ENCODE measurements around the gene ZBTB12. TPM values are rescaled to one million over a fixed set of nuclear protein-coding genes. Genes with fewer than 3 reads are reported as not detected.
A peak's percentile ranks its signal among the peaks of the same experiment; 100 is the strongest.

ZBTB12 gene
- total and polyA plus RNA-seq, 2 of the 13 experiments (the other 11 are each of a cell fraction or from before 2014, with no cell fraction given): 4.8 to 6.0 TPM

DNA sequence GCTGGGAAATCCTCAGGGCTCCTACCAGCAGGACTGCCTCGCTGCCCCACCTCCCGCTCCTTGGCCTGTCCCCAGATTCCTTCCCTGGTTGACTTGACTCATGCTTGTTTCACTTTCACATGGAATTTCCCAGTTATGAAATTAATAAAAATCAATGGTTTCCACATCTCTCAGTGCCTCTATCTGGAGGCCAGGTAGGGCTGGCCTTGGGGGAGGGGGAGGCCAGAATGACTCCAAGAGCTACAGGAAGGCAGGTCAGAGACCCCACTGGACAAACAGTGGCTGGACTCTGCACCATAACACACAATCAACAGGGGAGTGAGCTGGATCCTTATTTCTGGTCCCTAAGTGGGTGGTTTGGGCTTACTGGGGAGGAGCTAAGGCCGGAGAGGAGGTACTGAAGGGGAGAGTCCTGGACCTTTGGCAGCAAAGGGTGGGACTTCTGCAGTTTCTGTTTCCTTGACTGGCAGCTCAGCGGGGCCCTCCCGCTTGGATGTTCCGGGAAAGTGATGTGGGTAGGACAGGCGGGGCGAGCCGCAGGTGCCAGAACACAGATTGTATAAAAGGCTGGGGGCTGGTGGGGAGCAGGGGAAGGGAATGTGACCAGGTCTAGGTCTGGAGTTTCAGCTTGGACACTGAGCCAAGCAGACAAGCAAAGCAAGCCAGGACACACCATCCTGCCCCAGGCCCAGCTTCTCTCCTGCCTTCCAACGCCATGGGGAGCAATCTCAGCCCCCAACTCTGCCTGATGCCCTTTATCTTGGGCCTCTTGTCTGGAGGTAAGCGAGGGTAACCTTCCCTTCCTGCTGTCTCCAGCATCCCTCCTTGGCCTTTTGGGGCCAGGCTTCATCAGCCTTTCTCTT, 43.9 kb upstream of the ZBTB12 start, which contains the start of gene CFB (continued):
- TF ChIP-seq ATF1 (CRISPR knock-in tag; IDR thresholded peaks at IDR 0.05): peak; percentile 57; the same call in 1 of the 2 replicates
- no peak for TF ChIP-seq ZNF329 (CRISPR knock-in tag; IDR thresholded peaks at IDR 0.05; ENCODE audit: low read depth)
- TF ChIP-seq ZNF563 (CRISPR knock-in tag; IDR thresholded peaks at IDR 0.05): no peak
- TF ChIP-seq, protein P1, sequence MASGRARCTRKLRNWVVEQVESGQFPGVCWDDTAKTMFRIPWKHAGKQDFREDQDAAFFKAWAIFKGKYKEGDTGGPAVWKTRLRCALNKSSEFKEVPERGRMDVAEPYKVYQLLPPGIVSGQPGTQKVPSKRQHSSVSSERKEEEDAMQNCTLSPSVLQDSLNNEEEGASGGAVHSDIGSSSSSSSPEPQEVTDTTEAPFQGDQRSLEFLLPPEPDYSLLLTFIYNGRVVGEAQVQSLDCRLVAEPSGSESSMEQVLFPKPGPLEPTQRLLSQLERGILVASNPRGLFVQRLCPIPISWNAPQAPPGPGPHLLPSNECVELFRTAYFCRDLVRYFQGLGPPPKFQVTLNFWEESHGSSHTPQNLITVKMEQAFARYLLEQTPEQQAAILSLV (CRISPR knock-in tag; IDR thresholded peaks at IDR 0.05; ENCODE audit: borderline replicate concordance): peak; percentile 88; the same call in 1 of the 2 replicates
- TF ChIP-seq SNAI1 (CRISPR knock-in tag; IDR thresholded peaks at IDR 0.05; ENCODE audit: borderline replicate concordance): peak; percentile 89
- TF ChIP-seq ZFYVE20 (CRISPR knock-in tag; IDR thresholded peaks at IDR 0.05; ENCODE audit: borderline replicate concordance, low read depth): no peak
- TF ChIP-seq, protein P2, sequence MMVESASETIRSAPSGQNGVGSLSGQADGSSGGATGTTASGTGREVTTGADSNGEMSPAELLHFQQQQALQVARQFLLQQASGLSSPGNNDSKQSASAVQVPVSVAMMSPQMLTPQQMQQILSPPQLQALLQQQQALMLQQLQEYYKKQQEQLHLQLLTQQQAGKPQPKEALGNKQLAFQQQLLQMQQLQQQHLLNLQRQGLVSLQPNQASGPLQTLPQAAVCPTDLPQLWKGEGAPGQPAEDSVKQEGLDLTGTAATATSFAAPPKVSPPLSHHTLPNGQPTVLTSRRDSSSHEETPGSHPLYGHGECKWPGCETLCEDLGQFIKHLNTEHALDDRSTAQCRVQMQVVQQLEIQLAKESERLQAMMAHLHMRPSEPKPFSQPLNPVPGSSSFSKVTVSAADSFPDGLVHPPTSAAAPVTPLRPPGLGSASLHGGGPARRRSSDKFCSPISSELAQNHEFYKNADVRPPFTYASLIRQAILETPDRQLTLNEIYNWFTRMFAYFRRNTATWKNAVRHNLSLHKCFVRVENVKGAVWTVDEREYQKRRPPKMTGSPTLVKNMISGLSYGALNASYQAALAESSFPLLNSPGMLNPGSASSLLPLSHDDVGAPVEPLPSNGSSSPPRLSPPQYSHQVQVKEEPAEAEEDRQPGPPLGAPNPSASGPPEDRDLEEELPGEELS (CRISPR knock-in tag; IDR thresholded peaks at IDR 0.05): peak; percentile 92
- no peak; the same call in 1 of the 2 replicates for TF ChIP-seq NFATC3 (CRISPR knock-in tag; IDR thresholded peaks at IDR 0.05)
- TF ChIP-seq, protein P3, sequence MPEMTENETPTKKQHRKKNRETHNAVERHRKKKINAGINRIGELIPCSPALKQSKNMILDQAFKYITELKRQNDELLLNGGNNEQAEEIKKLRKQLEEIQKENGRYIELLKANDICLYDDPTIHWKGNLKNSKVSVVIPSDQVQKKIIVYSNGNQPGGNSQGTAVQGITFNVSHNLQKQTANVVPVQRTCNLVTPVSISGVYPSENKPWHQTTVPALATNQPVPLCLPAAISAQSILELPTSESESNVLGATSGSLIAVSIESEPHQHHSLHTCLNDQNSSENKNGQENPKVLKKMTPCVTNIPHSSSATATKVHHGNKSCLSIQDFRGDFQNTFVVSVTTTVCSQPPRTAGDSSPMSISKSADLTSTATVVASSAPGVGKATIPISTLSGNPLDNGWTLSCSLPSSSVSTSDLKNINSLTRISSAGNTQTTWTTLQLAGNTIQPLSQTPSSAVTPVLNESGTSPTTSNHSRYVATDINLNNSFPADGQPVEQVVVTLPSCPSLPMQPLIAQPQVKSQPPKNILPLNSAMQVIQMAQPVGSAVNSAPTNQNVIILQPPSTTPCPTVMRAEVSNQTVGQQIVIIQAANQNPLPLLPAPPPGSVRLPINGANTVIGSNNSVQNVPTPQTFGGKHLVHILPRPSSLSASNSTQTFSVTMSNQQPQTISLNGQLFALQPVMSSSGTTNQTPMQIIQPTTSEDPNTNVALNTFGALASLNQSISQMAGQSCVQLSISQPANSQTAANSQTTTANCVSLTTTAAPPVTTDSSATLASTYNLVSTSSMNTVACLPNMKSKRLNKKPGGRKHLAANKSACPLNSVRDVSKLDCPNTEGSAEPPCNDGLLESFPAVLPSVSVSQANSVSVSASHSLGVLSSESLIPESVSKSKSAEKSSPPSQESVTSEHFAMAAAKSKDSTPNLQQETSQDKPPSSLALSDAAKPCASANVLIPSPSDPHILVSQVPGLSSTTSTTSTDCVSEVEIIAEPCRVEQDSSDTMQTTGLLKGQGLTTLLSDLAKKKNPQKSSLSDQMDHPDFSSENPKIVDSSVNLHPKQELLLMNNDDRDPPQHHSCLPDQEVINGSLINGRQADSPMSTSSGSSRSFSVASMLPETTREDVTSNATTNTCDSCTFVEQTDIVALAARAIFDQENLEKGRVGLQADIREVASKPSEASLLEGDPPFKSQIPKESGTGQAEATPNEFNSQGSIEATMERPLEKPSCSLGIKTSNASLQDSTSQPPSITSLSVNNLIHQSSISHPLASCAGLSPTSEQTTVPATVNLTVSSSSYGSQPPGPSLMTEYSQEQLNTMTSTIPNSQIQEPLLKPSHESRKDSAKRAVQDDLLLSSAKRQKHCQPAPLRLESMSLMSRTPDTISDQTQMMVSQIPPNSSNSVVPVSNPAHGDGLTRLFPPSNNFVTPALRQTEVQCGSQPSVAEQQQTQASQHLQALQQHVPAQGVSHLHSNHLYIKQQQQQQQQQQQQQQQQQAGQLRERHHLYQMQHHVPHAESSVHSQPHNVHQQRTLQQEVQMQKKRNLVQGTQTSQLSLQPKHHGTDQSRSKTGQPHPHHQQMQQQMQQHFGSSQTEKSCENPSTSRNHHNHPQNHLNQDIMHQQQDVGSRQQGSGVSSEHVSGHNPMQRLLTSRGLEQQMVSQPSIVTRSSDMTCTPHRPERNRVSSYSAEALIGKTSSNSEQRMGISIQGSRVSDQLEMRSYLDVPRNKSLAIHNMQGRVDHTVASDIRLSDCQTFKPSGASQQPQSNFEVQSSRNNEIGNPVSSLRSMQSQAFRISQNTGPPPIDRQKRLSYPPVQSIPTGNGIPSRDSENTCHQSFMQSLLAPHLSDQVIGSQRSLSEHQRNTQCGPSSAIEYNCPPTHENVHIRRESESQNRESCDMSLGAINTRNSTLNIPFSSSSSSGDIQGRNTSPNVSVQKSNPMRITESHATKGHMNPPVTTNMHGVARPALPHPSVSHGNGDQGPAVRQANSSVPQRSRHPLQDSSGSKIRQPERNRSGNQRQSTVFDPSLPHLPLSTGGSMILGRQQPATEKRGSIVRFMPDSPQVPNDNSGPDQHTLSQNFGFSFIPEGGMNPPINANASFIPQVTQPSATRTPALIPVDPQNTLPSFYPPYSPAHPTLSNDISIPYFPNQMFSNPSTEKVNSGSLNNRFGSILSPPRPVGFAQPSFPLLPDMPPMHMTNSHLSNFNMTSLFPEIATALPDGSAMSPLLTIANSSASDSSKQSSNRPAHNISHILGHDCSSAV (CRISPR knock-in tag; IDR thresholded peaks at IDR 0.05; ENCODE audit: borderline replicate concordance): peak; percentile 79; the same call in 1 of the 2 replicates
- peak; percentile 38; the same call in 1 of the 2 replicates for TF ChIP-seq SSRP1 (CRISPR knock-in tag; IDR thresholded peaks at IDR 0.05)
- TF ChIP-seq ZNF235 (CRISPR knock-in tag; IDR thresholded peaks at IDR 0.05; ENCODE audit: borderline replicate concordance): peak; percentile 97
- peak; percentile 47 for TF ChIP-seq GATAD1 (CRISPR knock-in tag; IDR thresholded peaks at IDR 0.05)
- peak; percentile 26 for TF ChIP-seq ZNF552 (CRISPR knock-in tag; IDR thresholded peaks at IDR 0.05; ENCODE audit: borderline replicate concordance)
- TF ChIP-seq FOSL2 (CRISPR knock-in tag; IDR thresholded peaks at IDR 0.05): peak; percentile 84
- TF ChIP-seq FOXC1 (CRISPR knock-in tag; IDR thresholded peaks at IDR 0.05; ENCODE audit: borderline replicate concordance): no peak; the same call in 1 of the 2 replicates
- peak; percentile 91 for TF ChIP-seq ZSCAN31 (CRISPR knock-in tag; IDR thresholded peaks at IDR 0.05; ENCODE audit: low read depth)
- TF ChIP-seq, protein P4, sequence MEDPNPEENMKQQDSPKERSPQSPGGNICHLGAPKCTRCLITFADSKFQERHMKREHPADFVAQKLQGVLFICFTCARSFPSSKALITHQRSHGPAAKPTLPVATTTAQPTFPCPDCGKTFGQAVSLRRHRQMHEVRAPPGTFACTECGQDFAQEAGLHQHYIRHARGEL (CRISPR knock-in tag; IDR thresholded peaks at IDR 0.05): no peak; the same call in 1 of the 2 replicates

Data from HepG2 (cell line).